GM12878 (cell line): ENCODE measurements around the gene DDX55. TPM values are rescaled to one million over a fixed set of nuclear protein-coding genes. Genes with fewer than 3 reads are reported as not detected.

Experiments
- ATAC-seq: fragments of 200-7000 bp; cut with Tn5 transposase; 3 replicates; pipeline ENCODE4 v1.9.1; 2020; ENCODE audit warnings: mild to moderate bottlenecking, moderate library complexity
- BruUV-seq: library from RNA; stranded (reverse); fragments of 400-500 nt; replicated peaks from 2 replicates; lab custom pipeline; 2021; lab: Mats Ljungman, UMichigan
- CTCF ChIA-PET: fragments of 300-600 bp; sonication (Branson Sonifier 250); formaldehyde crosslinking; extraction: SDS; loops from one replicate; lab custom pipeline; 2021; ENCODE audit warnings: inconsistent platforms; lab: Yijun Ruan, JAX
- POLR2A ChIA-PET: fragments of 350-600 bp; formaldehyde crosslinking; extraction: SDS; loops from one replicate; lab custom pipeline; 2021; ENCODE audit warnings: inconsistent platforms; lab: Charles Lee
- RAD21 ChIA-PET: fragments of 300-600 bp; sonication (Branson Sonifier 250); formaldehyde crosslinking; loops from one replicate; lab custom pipeline; 2023; ENCODE audit warnings: antibody characterized with exemption; ENCODE audit not compliant: unreplicated experiment; lab: Charles Lee
- SMC1A ChIA-PET: fragments of 300-600 bp; sonication (Branson Sonifier 250); formaldehyde crosslinking; loops from one replicate; lab custom pipeline; 2023; ENCODE audit not compliant: unreplicated experiment, uncharacterized antibody; lab: Charles Lee
- DNase-seq: peaks from one replicate; pipeline ENCODE4 v3.0.0-alpha.2; 2011; ENCODE audit warnings: low read depth, low spot score
- FAIRE-seq: peaks from 3 replicates; lab custom pipeline; 2011; peaks lifted over from hg19 to GRCh38; lab: Jason Lieb, UNC
- H2AFZ ChIP-seq: 2 replicates; pipeline ENCODE4 v1.6.0; 2011; ENCODE audit warnings: low read depth, low read length, control low read depth; ENCODE audit not compliant: control insufficient read depth
- H3K27ac ChIP-seq: 2 replicates; pipeline ENCODE4 v1.5.1; 2011; ENCODE audit warnings: control low read depth; ENCODE audit not compliant: control insufficient read depth, insufficient read depth
- H3K27me3 ChIP-seq, 2 experiments: replicated peaks in 1 of 2; 2 replicates each; pipeline versions ENCODE4 v1.6.0 to v1.6.1; 2011; ENCODE audit warnings: low read length in 1 of 2; ENCODE audit not compliant: control insufficient read depth in 2 of 2, insufficient read depth in 2 of 2
- H3K36me3 ChIP-seq, 2 experiments: 2 replicates each; pipeline ENCODE4 v1.5.1; 2011; ENCODE audit warnings: low read length in 1 of 2; ENCODE audit not compliant: control insufficient read depth in 2 of 2, insufficient read depth in 2 of 2
- H3K4me1 ChIP-seq: 2 replicates; pipeline ENCODE4 v1.6.1; 2011; ENCODE audit warnings: mild to moderate bottlenecking, low read length, moderate library complexity, mixed read lengths; ENCODE audit not compliant: control insufficient read depth, insufficient read depth
- H3K4me2 ChIP-seq: 2 replicates; pipeline ENCODE4 v1.6.0; 2011; ENCODE audit warnings: control low read depth; ENCODE audit not compliant: control insufficient read depth, insufficient read depth
- H3K4me3 ChIP-seq: fragments of 200-600 bp; sonication (generic); 2 replicates; pipeline ENCODE4 v1.5.1; 2016
- H3K79me2 ChIP-seq: 2 replicates; pipeline ENCODE4 v1.6.0; 2011; ENCODE audit warnings: low read length; ENCODE audit not compliant: control insufficient read depth, insufficient read depth
- H3K9ac ChIP-seq: 2 replicates; pipeline ENCODE4 v1.8.0; 2011; ENCODE audit warnings: low read length, control low read depth, mixed read lengths; ENCODE audit not compliant: control insufficient read depth, insufficient read depth
- H3K9me3 ChIP-seq: replicated peaks from 3 replicates; pipeline ENCODE4 v1.5.1; 2011; ENCODE audit warnings: mild to moderate bottlenecking, low read length; ENCODE audit not compliant: control insufficient read depth, insufficient read depth
- H4K20me1 ChIP-seq: 2 replicates; pipeline ENCODE4 v1.6.0; 2011; ENCODE audit not compliant: control insufficient read depth, insufficient read depth
- BACH1 ChIP-seq: fragments of 450-650 bp; IDR thresholded peaks from 2 replicates; pipeline ENCODE4 v1.6.1; 2017; ENCODE audit warnings: mild to moderate bottlenecking, borderline replicate concordance
- BMI1 ChIP-seq: fragments of 450-650 bp; IDR thresholded peaks from 2 replicates; pipeline ENCODE4 v1.6.1; 2016; ENCODE audit warnings: mild to moderate bottlenecking, moderate library complexity, borderline replicate concordance
- E4F1 ChIP-seq: fragments of 450-650 bp; IDR thresholded peaks from 2 replicates; pipeline ENCODE4 v1.6.1; 2018; ENCODE audit warnings: borderline replicate concordance, mild to moderate bottlenecking; ENCODE audit not compliant: partially characterized antibody
- ESRRA ChIP-seq: IDR thresholded peaks from 2 replicates; pipeline ENCODE4 v1.6.1; 2012; ENCODE audit warnings: mild to moderate bottlenecking, low read length, improper control_type of control experiment
- JUND ChIP-seq: IDR thresholded peaks from 2 replicates; pipeline ENCODE4 v1.6.1; 2012; ENCODE audit warnings: low read depth, mild to moderate bottlenecking, low read length, improper control_type of control experiment, moderate library complexity
- KLF5 ChIP-seq: fragments of 450-650 bp; IDR thresholded peaks from 2 replicates; pipeline ENCODE4 v1.6.1; 2014; ENCODE audit warnings: mild to moderate bottlenecking; ENCODE audit not compliant: partially characterized antibody
- MEF2A ChIP-seq: IDR thresholded peaks from 2 replicates; pipeline ENCODE4 v1.6.1; 2011; ENCODE audit warnings: low read depth, mild to moderate bottlenecking, low read length, moderate library complexity; ENCODE audit not compliant: insufficient read depth
- NFYA ChIP-seq: IDR thresholded peaks from 2 replicates; pipeline ENCODE4 v1.6.1; 2011; ENCODE audit warnings: low read depth, mild to moderate bottlenecking, low read length, improper control_type of control experiment, borderline replicate concordance
- SMARCA5 ChIP-seq: fragments of 450-650 bp; IDR thresholded peaks from 2 replicates; pipeline ENCODE4 v1.6.1; 2017; ENCODE audit warnings: mild to moderate bottlenecking
- STAT3 ChIP-seq: IDR thresholded peaks from 2 replicates; pipeline ENCODE4 v1.6.1; 2011; ENCODE audit warnings: low read depth, low read length, improper control_type of control experiment
- USF1 ChIP-seq: IDR thresholded peaks from 2 replicates; pipeline ENCODE4 v1.6.1; 2011; ENCODE audit warnings: borderline replicate concordance, low read depth, mild to moderate bottlenecking, moderate library complexity, mixed read lengths, low read length; ENCODE audit not compliant: insufficient read depth; ENCODE audit errors: extremely low read length
- YY1 ChIP-seq: IDR thresholded peaks from 2 replicates; pipeline ENCODE4 v1.6.1; 2011; ENCODE audit warnings: low read depth, mild to moderate bottlenecking, low read length
- ZNF384 ChIP-seq: IDR thresholded peaks from 2 replicates; pipeline ENCODE4 v1.6.1; 2012; ENCODE audit warnings: low read depth, mild to moderate bottlenecking, low read length, improper control_type of control experiment, borderline replicate concordance
- WGBS: methylation state at CpG from one replicate; pipeline ENCODE4 v1.1.6; 2016; ENCODE audit warnings: low lambda C conversion rate; ENCODE audit not compliant: insufficient replicate concordance, insufficient coverage; ENCODE audit errors: missing lambda C conversion rate; 5-methylcytosine and 5-hydroxymethylcytosine counted together
- in situ Hi-C: fragments of 300-500 bp; cut with MboI; formaldehyde crosslinking; loops from 9 replicates; pipeline ENCODE4 v1.14.3; 2018; ENCODE audit warnings: mixed read lengths
- intact Hi-C: fragments of 100-400 bp; cut with micrococcal nuclease; formaldehyde crosslinking; loops from one replicate; pipeline ENCODE4 v1.14.2; 2022; ENCODE audit not compliant: unreplicated experiment
- polyA plus RNA-seq, 11 experiments: library from polyadenylated mRNA; depleted of rRNA in 4 of 11; unstranded in 6 of 11; stranded (reverse) in 5 of 11; fragments of >200 nt; fragmentation: Nextera tagmentation in 4 of 11; fragmentation: Illumina TruSeq in 1 of 11; extraction: Ambion mirVana in 4 of 11; extraction: Trizol in 1 of 11; gene quantifications; 1 replicate in 1 of 11; 2 replicates in 10 of 11; pipeline versions ENCODE4 v1.2.1 to v1.2.3, GENCODE V29; 2011 to 2016; ENCODE audit warnings: inconsistent platforms in 2 of 11, missing spikeins in 2 of 11, low read depth in 1 of 11
- total RNA-seq, 4 experiments: library from RNA; depleted of rRNA in 3 of 4; stranded (reverse); fragments of >200 nt in 3 of 4; fragmentation: Illumina TruSeq in 1 of 4; extraction: Trizol in 1 of 4; gene quantifications; 2 replicates each; pipeline versions ENCODE4 v1.2.1 to v1.2.3, GENCODE V29; 2013 to 2021
- TF ChIP-seq, protein P1 (sequence below): fragments of 450-650 bp; IDR thresholded peaks from 2 replicates; pipeline ENCODE4 v1.6.1; 2016; ENCODE audit warnings: mild to moderate bottlenecking

Gene DDX55
- total and polyA plus RNA-seq, 10 of the 15 experiments (the other 5 are each of a cell fraction or from before 2014, with no cell fraction given) = 4.5 to 42.4 (median 33.4) TPM

GRCh38 chr12:123576611-123577010, 25.3 kb upstream of the DDX55 start:
- no peaks in the 10 kb centered on the region for H4K20me1 ChIP-seq
- no peak overlapping the region for H2AFZ ChIP-seq
- H3K9me3 ChIP-seq = no peaks in the 10 kb centered on the region; the same call in 2 of the 3 replicates
- intact Hi-C loops (no loop called here), in situ Hi-C loops (no loop called here)
- no TSS peak for BruUV-seq
- H3K4me3 ChIP-seq = no peak overlapping the region
- no peak overlapping the region for H3K27ac ChIP-seq
- CTCF ChIA-PET = no interaction called here
- no peak overlapping the region for H3K4me2 ChIP-seq
- RAD21 ChIA-PET = no interaction called here
- SMC1A ChIA-PET = no interaction called here
- FAIRE-seq (no peak), DNase-seq (no peak), ATAC-seq (no peak)
- H3K4me1 ChIP-seq = no peaks in the 10 kb centered on the region
- POLR2A ChIA-PET = no interaction called here
- H3K36me3 ChIP-seq = no peaks in the 10 kb centered on the region
- no peaks in the 10 kb centered on the region for H3K79me2 ChIP-seq
- 62% methylated on average over 1 of the region's 1 CpG for WGBS
- TF ChIP-seq BMI1 = no peak
- H3K27me3 ChIP-seq = no peaks in the 10 kb centered on the region; a peak in 1 of 4 replicates
- H3K9ac ChIP-seq = no peak overlapping the region

DNA sequence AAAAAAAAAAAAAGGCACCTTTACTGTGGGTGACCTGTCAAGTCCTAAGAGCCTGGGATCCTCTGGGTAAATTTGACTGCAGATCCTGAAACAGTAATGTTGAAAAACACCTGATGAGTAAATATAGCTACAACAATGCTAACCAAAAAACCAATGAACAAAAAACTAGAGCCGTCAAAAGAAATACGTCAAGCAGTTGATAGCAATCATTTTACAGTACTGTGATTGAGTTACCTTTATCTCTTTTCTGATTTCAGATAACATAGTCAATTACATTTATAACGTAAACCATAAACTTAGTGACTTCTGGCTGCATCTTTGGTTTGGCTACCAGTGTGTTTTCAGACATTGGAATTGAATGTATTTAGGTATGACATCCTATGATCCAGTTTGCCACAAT, 23.7 kb upstream of the DDX55 start:
- TF ChIP-seq KLF5 = no peak
- TF ChIP-seq ZNF384 = no peak
- no peak for TF ChIP-seq E4F1
- TF ChIP-seq, protein P1, sequence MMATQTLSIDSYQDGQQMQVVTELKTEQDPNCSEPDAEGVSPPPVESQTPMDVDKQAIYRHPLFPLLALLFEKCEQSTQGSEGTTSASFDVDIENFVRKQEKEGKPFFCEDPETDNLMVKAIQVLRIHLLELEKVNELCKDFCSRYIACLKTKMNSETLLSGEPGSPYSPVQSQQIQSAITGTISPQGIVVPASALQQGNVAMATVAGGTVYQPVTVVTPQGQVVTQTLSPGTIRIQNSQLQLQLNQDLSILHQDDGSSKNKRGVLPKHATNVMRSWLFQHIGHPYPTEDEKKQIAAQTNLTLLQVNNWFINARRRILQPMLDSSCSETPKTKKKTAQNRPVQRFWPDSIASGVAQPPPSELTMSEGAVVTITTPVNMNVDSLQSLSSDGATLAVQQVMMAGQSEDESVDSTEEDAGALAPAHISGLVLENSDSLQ = no peak
- no peak for TF ChIP-seq JUND
- no peak for TF ChIP-seq ESRRA
- TF ChIP-seq MEF2A = no peak
- no peak for TF ChIP-seq USF1
- no peak for TF ChIP-seq BACH1
- TF ChIP-seq YY1 = no peak
- TF ChIP-seq SMARCA5 = no peak
- no peak for TF ChIP-seq NFYA
- no peak for TF ChIP-seq STAT3
- in situ Hi-C loops = no loop called here
- no peak overlapping the region for H3K4me3 ChIP-seq
- H3K36me3 ChIP-seq = no peaks in the 10 kb centered on the region
- H2AFZ ChIP-seq = no peak overlapping the region
- intact Hi-C loops = no loop called here
- POLR2A ChIA-PET = interaction anchor here (0.7 kb wide), 1 partner anchor 237 kb away, joined by 4 read pairs; no protein-coding TSS in a partner anchor
- CTCF ChIA-PET = no interaction called here
- DNase-seq (no peak), ATAC-seq (no peak), FAIRE-seq (no peak)
- RAD21 ChIA-PET = no interaction called here
- peaks cover 8% of the 10 kb centered on the region for H3K4me1 ChIP-seq
- 78% methylated on average over 3 of the region's 3 CpGs for WGBS
- BruUV-seq = no TSS peak
- no peaks in the 10 kb centered on the region; the same call in 2 of the 3 replicates for H3K9me3 ChIP-seq
- H3K27ac ChIP-seq = no peak overlapping the region
- peaks cover 13% of the 10 kb centered on the region for H3K79me2 ChIP-seq
- H3K9ac ChIP-seq = no peak overlapping the region
- H3K27me3 ChIP-seq = no peaks in the 10 kb centered on the region
- H4K20me1 ChIP-seq = no peaks in the 10 kb centered on the region
- no peak overlapping the region for H3K4me2 ChIP-seq
- SMC1A ChIA-PET = interaction anchor here (0.6 to 0.7 kb wide), 2 partner anchors 225 to 316 kb away, joined by 3 to 4 read pairs; no protein-coding TSS in a partner anchor
